Stimulated activated CD8-positive, alpha-beta memory T cell treated with anti-CD3 and anti-CD28 coated beads, Interleukin-12 subunit alpha, Interleukin-12 subunit beta, amount 100 ng/mL, for 24 hours (primary cell): ENCODE data around the gene C1orf226.
"Not testable (repeated sequence)": the region's sequence is repeated elsewhere in the genome, so short reads cannot be mapped to it uniquely, and the experiment has no call there.

Source experiments
- DNase-seq: peaks from one replicate; pipeline ENCODE4 v3.0.0-alpha.2; 2020; ENCODE audit errors: extremely low read depth

The C1orf226 gene

GRCh38 chr1:162381383-162381782 lies at the start of gene C1orf226:
Gene C1orf226 (plus strand): TSS chr1:162381728. CDS start chr1:162381902, 174 bp downstream.
- DNase-seq: no peak

- DNase-seq: no peak
Observed at GRCh38 chr1:162333991-162334390, 47.5 kb upstream of the C1orf226 start.

GRCh38 chr1:162335126-162335525 lies 46.4 kb upstream of the C1orf226 start:
- DNase-seq: no peak

- no peak for DNase-seq
Observed at GRCh38 chr1:162336621-162337285, 44.8 kb upstream of the C1orf226 start.

- DNase-seq: no peak
Observed at GRCh38 chr1:162342452-162342983, 39.0 kb upstream of the C1orf226 start.

- no peak for DNase-seq
Observed at GRCh38 chr1:162343470-162343869, 38.1 kb upstream of the C1orf226 start.

GRCh38 chr1:162347281-162347680 lies 34.2 kb upstream of the C1orf226 start:
- no peak for DNase-seq

- DNase-seq: no peak
Observed at GRCh38 chr1:162349635-162350330, 31.7 kb upstream of the C1orf226 start.

- no peak for DNase-seq
Observed at GRCh38 chr1:162351246-162351842, 30.2 kb upstream of the C1orf226 start.

GRCh38 chr1:162351874-162352273 lies 29.7 kb upstream of the C1orf226 start:
- not testable (repeated sequence) for DNase-seq

GRCh38 chr1:162353078-162353477 lies 28.4 kb upstream of the C1orf226 start:
- no peak for DNase-seq

- DNase-seq: no peak
Observed at GRCh38 chr1:162353702-162354101, 27.8 kb upstream of the C1orf226 start.

- no peak for DNase-seq
Observed at GRCh38 chr1:162357681-162358266, 23.8 kb upstream of the C1orf226 start.

GRCh38 chr1:162358928-162359327 lies 22.6 kb upstream of the C1orf226 start:
- no peak for DNase-seq

- no peak for DNase-seq
Observed at GRCh38 chr1:162359523-162360236, 21.8 kb upstream of the C1orf226 start.

- DNase-seq: no peak
Observed at GRCh38 chr1:162360237-162360873, 21.2 kb upstream of the C1orf226 start.

GRCh38 chr1:162360874-162361260 lies 20.7 kb upstream of the C1orf226 start:
- no peak for DNase-seq

- no peak for DNase-seq
Observed at GRCh38 chr1:162361349-162361748, 20.2 kb upstream of the C1orf226 start.

GRCh38 chr1:162363823-162364222 lies 17.7 kb upstream of the C1orf226 start:
- no peak for DNase-seq

- no peak for DNase-seq
Observed at GRCh38 chr1:162364498-162364897, 17.0 kb upstream of the C1orf226 start.
